COLO668 (cell line): Measurements from ENCODE around the gene FXYD6.

ENCODE experiments used
- DNase-seq: peaks from one replicate; lab custom pipeline; 2025; ENCODE audit not compliant: unreplicated experiment; lab: John Stamatoyannopoulos, UW

FXYD6 gene

DNA sequence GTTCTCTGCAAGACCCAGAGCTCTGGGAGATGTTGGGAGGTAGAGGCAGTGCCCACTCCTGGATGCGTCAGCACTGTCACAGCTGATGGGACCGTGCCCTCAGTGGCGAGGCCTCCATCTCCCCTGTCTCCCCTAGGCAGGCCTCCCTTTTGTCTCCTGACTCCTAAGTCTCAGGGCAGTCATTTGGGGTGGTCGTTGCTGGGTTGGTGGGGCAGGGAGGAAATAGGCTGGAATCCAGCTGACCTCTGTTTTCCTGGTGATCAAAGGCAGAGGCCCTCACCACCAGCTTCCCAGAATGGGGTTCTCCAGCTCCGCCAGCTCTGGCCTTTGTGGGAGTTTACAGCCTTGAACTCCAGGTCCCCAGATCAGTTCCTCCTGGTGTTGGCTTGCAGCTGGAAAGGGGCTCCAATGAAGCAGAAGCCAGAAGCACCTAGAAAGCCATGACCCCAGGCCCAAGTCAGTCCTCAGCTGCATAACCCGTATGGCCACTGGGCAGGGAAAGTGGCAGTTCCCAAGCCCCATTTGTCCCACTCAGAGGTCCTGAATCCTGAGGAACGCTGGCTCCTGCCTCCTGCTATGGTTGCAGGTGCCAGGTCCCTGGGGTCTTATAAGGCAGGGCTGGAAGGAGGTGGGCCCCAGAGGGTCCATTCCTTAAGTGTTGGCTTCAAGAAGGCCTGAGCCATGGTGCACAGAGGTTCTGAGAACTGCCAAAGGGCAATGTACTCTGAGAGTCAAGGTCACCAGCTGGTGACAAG lies 44.6 kb downstream of the FXYD6 start:
- DNase-seq: no peak

DNA sequence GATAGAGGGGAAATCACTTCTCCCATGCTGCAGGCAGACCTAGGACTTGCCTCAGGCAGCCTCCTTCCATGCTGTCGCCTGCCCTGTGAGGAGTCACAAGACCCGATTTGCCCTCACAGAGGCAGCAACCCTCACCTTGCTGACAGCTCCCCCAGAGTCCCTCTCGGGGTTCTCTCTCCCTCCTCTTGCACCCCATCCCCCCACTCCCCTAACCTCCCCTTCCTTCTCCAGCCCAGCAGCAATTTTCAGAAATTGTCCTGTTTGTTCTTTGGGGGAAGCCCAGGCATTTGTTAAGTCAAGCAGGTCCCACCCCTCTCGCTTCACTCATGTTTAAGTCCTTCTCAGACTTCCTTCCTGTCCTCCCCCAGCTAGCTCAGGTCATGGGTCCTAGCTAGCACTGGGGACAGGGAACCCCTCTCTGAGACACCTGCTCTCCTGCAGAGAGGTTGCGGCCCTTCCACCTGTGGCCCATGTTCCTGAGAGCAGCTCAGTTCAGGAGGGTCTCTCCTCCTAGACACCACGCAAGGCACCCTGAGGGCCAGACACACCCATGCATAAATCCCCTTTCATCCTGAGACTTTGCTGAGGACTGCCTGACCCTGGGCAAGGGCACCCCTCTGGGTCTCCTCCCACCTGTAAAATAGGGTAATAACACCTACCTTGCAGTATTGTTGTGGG lies 45.6 kb downstream of the FXYD6 start:
- DNase-seq: no peak

DNA sequence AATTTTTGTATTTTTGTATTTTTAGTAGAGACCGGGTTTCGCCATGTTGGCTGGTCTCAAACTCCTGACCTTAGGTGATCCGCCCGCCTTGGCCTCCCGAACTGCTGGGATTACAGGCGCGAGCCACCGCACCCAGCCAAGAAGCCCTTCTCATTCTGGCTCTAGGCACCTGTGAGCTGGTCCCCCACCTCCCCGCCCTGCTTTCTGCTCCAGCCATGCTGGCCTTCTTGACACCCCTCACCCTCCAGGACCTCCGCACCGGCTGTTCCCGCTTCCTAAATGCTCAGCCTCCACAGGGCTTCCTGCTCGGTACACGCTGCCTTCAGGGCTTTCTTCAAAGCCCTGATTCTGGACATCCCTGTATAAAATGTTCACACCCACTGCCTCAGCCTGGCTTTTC lies 46.4 kb downstream of the FXYD6 start:
- no peak for DNase-seq

DNA sequence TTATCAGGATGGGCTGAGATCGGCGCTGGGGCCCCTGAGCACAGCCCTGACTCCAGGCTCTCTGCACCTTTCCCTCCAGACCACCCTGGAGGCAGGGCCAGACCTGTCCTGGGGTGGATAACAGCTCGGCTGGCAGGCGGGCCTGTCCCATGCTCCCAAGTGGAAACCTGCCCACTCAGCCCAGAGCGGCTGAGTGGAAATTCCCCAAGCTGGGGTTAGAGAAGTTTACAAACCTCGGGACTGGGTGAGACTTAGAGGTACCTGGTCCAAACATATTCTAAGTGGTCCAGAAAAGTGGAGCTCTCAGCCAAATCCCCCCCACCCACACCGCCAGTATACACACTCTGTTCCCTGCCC lies 47.1 kb downstream of the FXYD6 start:
- DNase-seq: no peak

DNA sequence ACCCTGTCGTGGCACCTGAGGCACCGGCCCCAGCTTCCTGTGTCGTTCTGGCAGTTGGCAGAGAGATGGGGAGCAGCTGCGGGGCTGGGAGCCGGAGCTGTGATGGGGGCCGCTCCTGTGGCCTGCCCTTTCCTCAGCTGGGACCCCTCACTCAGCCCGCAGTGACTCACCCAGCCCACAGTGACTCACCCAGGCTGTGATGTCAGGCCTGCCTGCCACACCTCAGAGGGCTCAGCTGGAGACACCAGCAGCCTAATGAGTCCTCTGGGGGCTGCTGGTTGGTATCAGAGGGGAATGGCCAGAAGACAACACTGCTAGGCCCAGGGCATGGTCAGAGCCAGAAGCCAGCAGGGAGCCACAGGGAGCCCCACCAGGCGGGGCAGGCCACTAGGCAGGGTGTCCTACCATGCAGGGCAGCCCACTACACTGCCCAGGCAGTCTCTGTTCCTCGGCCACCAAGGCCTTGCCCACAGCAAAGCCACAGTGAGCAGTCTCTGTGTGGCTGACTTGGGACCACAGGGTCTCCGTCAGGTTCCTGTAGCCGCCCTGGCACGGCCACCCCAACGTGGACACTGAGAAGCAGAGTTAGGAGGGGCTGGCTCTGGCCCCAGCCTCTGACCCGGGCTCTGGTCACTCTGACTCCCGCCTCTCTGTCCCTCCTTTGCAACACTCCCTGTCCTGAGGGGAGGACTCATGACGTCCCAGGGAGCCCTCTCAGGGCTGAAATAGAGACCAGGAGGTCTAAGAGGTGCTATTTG lies 47.7 kb downstream of the FXYD6 start:
- peak; percentile 74 for DNase-seq

DNA sequence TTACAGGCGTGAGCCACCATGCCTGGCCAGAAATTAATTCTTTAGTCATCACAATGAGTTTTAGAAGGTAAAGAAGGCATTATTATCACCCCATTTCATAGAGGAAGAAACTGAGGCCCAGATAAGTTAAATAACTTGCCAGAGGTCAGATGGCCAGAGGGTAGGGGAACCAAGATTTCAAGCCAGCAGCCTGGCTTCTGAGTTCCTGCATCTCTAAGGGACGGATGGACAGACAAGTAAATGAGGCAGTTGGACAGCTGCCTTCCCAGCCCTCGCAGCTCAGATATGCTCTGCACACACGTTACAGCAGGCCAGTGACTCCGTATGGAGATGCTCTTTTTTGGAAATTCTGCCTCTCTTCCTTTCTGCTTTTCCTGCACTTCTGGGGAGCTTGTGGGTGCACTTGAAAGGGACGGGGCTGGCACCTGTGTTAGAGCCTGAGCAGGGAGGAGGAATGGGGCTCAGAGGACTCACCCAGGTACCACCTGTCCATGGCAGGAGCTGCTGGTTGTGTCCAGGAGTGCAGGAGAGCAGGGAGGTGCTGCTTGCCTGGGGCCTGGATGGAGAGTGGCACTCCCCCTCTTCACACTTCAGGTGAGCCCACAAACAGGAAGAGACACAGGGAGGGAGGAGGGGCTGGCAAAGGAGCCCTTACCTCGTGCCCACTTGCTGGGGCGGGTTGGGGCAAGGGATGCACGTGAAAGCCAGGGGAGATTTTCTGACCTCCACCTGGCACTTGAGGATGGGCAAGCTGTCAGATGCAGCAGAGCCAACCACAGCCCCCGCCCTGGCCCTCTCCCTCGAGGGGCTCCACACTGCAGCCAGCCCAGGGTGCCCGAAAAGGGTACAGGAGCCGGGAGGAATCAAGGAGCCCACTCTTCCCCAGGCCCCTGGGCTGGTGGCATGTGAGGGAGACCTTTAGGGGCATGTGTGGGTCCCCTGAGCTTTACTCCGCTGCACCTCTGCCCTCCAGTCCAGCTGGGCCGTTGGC lies 48.6 kb downstream of the FXYD6 start:
- DNase-seq: peak; percentile 67

DNA sequence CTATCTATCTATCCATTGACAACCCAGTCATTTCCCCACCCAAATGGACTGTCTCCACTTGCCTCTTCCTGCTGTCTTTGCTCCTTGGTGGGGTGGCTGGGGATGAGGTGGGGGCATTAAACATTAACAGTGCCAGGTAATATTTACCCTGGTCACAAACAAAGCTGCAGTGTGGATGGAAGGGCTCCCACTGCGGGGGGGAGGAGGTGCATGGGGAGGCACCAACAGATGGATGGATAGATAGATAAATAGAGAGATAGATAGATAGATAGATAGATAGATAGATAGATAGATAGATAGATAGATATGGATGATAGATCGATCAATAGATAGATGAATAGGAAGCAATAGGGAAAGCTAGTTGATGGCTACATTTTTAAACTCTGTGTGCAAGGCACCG lies 49.6 kb downstream of the FXYD6 start:
- peak; percentile 14 for DNase-seq

DNA sequence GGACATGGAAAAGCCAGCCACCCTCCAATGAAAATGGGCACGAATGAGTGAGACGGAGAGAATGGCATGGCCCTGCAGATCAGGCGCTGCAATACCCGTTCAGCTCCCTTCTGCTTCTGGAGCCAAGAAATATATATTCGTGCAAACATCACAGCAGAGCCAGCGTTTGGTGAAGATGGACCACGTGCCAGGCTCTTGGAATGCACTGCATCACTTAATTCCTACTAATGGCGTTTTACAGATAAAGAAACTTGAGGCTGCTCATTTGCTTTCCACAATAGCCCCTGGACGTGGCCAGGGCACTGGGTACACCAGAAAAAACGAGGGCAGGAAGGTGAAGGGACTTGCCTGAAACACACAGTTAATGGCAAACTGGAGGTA lies 50.3 kb downstream of the FXYD6 start:
- no peak for DNase-seq

DNA sequence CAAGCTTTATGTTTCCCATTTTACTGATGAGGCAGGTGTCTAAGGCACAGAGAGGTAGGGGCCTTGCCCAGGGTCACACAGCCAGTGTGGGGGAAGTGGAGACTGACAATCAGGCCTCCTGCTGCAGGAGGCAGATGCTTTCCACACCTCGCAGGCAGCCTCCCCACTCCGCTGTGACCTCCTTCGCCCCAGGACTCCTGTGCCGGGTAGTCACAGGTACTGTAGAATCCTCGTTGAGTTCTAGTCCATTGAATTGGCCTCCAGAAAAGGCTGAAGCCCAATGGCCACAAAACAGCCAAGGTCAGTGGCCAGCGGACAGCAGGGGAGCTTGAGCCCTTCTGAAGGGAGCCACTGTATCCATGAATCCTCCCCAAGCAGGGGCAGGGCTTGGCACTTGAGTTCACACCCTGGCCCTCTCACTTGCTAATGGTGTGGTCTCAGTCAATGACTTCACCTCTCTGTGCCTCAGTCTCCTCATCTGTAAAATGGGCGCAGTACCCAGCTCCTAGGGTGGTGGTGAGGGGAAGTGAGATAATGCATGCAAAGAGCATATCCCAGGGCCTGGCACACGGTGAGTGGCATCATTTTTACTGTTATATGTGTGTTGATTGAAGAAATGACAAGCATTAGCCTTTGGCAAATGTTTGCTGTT lies 50.8 kb downstream of the FXYD6 start:
- no peak for DNase-seq

DNA sequence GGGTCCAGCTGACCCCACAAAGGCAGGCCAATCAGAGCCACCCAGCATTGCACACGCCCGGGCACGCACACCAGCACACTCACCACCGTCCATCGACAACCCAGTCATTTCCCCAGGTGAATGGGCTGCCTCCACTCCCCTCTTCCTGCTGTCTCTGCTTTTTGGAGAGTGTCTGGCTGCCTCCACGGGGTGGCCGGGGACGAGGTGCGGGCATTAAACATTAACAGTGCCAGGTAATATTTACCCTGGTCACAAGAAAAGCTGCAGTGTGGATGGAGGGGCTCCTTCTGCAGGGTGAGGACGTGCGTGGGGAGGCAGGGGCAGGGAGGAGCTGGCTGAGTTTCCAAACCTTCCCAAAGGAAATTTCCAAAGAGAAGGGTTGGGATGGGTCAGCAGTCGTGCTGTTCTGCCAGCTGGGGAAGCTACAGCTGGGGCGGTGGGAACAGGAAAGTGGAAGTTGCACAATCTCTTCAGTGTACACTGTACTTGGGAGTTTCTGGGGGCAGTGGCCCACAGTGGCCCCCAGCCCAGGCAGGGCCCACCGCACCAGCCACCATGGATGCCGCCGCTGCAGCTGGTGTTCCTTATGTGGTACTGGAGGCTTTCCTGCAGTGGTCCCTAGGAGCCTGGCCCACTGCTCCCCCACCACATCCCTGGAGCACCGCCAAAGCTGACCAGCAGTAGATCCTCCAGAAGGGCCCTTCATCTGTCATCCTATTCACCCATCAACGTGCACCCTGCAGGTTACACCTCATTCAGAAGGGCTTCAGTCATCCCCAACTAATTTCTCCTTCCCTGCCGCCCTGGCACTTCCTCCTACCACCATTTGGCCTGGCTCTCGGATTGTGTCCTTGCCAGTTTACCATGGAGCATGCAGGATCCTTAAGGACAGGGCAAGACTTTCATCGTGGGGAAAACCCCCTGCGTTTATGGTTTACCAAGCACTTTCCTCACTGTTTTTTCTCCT lies 51.6 kb downstream of the FXYD6 start, which contains the start of gene FXYD2:
Gene FXYD2, minus strand, starts transcription at position 174 of the 967 bp plus-strand sequence. Its CDS starts 66 bp downstream, at position 108.
- peak; percentile 27 for DNase-seq

DNA sequence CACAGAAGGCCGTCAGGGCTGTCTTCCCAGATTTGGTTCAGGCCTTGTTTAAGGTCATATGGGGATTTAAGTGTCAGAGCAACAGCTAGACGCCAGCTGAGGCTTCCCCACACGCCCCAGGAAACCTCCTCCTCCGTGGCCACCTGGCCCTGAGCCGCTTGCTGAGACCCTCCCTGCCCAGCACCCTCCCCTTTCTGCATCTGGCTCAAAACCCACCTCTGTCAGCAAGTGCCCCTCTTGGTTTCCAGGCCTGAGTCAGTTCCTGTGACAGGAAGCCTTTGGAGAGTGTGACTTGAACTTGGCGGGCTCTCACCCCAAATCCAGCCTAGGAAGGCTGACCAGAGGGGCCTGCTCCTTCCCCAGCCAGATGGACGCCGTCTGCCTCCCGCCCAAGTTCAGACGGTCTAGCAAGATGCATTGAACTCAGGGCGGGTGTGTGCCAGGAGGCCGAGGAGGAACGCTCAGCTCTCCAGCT lies 52.5 kb downstream of the FXYD6 start:
- DNase-seq: no peak

DNA sequence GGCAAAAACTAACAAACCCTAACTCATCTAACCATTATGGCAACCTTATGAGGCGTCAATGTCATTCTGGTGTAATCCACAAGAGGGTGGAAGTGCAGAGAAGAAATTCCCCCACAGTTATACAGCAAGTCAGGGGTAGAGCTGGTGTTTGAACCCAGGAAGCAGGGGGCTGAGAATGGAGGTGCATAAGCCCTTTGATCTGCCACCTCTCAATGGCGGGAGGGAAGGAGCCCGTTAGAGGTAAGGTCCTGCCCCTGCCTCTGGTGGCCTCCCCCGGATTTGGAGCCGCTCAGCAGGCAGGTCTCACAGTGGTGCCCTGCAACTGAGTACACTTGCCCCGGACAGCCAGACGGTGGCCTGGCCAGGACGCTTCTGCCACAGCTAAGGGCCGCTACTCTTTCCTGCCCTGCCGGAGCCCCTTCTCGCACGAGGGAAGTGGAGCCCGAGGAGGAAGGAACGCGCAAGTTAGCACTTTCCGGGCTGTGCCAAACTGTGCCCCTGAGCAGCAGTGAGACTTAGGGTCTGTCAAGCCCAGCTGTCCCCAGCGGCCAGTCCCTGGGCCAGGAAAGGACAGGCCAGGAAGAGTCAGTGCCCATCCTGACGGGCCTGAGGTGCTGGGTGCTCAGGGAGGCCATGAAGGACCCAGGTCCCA lies 53.0 kb downstream of the FXYD6 start:
- DNase-seq: no peak

DNA sequence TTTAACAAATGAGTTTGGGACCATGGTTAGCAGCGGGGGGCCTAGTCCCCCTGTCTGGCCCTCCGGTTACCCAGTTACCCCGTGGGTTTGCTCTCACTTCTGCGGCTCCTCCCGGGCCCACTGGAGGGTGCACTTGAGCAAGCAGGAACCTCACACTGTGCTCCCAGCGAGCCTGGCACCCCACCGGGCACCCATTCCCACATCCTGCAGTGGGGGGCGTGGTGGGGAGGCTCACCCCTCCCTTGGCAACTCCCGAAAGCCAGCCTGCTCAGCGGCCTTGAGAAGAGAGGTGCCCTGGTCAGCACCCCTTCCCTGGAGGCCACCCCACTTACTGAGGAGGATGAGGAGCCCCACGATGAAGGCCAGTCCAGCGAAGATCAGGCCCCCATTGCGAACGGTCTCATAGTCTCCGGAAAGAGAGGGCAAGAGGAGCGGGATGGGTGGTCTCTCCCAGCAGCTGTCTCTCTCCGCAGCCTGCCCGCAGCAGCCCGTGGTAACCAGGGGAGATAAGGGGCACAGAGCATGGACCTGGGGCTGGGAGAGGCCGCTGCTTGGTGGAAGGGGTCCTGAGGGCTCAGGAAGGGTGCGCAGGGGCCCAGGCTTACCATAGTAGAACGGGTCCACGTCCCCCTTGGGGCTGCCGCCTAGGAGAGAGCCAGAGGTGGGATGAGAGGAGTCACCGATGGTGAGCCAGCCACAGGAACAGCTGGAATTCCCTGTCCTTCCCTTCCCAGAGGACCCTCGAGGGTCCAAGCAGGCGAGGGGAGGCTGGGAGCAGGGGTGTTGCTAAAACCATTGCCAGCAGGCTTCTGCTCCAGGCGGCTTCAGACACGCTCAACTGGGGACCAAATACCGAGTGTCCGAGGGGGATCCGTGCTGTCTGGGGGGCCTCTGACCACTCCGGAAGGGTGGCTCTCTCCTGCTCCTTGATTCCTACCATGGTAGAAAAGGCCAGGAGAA lies 54.1 kb downstream of the FXYD6 start:
- peak; percentile 66 for DNase-seq

DNA sequence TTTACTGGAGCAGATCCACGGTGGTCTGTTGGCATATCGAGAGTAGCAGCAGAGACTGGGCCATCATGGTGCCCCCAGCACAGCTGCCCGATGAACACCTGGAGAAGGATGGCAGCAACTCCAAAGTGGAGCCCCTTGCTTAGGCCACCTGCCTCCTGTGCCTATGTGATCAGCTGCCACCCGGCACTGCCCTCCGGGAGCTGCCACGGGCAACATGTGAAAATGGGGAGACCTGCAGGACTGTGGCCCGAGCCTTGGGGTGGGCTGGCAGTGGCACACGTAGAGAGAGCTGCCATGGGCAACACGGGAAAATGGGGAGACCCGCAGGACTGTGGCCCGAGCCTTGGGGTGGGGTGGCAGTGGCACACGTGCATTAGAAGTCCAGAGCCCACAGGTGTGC lies 55.0 kb downstream of the FXYD6 start:
- no peak for DNase-seq

DNA sequence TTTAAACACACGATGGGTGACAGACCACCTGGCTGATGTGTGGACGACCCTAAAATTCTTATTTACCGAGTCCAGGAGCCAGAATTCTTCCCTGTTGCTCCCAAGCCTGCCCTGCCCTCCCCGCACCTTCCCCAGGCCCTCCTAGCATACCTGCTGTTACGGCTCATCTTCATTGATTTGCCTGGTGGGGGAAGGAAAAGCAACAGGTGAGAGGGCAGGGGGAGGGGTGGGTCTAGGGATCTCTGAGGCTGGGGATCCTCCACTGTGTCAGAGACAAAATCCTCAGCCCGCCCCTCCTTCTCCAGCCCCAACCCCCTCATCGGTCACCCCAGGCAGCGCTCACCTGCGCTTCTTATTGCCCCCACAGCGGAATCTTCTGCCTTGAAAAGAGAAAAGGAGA lies 55.9 kb downstream of the FXYD6 start:
- DNase-seq: peak; percentile 25

DNA sequence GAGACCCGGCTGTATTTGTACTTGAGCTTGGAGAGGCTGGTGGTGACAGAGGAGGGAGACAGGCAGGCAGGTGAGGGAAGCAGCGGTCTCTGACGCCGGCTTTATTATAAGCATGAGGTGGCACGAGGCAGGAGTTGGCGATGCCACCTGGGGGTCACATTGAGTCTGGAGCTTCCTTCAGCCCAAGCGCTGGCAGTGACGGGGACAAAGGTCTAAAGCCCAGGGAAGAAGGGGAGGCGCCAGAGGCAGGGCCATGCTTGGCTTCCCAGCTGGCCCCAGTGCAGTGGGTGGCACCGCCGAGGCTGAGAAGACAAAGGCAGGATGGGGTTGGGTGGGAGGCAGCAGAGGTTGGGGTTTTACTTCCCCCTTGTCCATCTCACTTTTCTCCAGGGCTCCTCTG lies 56.4 kb downstream of the FXYD6 start:
- peak; percentile 87 for DNase-seq
